OCI-LY3 (cell line): Measurements from ENCODE around the gene USP31.

ENCODE experiments used
- EZH2phosphoT487 ChIP-seq: fragments of 200-600 bp; shearing (Covaris generic); IDR thresholded peaks from 2 replicates; pipeline ENCODE4 v1.6.1; 2018; ENCODE audit warnings: antibody characterized with exemption, mixed run types, low read depth
- TF ChIP-seq, protein P1 (sequence below): fragments of 200-600, 300-600 bp; sonication (generic); IDR thresholded peaks from 2 replicates; pipeline ENCODE4 v1.5.1; 2014; ENCODE audit warnings: antibody characterized with exemption, low read length, low read depth

DNA sequence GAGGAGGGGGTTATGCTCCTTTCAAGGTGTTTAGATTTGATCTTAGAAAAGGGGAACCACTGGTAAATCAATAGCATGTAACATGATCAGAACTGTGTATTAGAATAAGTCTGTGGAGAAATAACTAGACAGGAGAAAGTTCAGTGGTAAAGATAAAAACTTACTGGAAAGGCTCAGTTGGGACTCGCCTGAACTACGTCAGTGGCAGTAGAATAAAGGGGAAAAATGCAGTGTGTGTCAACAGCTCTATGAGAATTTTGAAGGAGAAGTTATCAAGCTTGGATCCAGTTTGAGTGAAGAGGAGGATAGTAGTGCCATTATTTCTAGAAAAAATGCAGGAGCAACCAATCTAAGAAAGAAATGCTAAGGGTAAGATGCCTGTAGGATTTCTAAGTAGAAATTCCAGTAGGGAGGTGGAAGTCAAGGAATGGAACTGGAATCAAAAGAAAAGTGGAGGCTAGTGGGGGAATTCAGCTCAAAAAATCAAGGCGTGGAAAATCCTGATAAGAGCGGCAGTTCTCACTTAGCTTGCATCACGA, 48.2 kb downstream of the USP31 start:
- TF ChIP-seq, protein P1, sequence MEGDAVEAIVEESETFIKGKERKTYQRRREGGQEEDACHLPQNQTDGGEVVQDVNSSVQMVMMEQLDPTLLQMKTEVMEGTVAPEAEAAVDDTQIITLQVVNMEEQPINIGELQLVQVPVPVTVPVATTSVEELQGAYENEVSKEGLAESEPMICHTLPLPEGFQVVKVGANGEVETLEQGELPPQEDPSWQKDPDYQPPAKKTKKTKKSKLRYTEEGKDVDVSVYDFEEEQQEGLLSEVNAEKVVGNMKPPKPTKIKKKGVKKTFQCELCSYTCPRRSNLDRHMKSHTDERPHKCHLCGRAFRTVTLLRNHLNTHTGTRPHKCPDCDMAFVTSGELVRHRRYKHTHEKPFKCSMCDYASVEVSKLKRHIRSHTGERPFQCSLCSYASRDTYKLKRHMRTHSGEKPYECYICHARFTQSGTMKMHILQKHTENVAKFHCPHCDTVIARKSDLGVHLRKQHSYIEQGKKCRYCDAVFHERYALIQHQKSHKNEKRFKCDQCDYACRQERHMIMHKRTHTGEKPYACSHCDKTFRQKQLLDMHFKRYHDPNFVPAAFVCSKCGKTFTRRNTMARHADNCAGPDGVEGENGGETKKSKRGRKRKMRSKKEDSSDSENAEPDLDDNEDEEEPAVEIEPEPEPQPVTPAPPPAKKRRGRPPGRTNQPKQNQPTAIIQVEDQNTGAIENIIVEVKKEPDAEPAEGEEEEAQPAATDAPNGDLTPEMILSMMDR, result no peak
- TF ChIP-seq EZH2phosphoT487, result no peak
